ENCODE data around the gene CERS3.

Gene CERS3

GRCh38 chr15:100525436-100525835 lies 3.3 kb downstream of the CERS3 start:
- DNase-seq (ENCODE audit: low read depth, low spot score), result no peak
- CTCF ChIA-PET, result interaction anchor here (1.5 kb wide), 1 partner anchor 46 kb away, joined by 3 read pairs; no protein-coding TSS in a partner anchor
- no peak for TF ChIP-seq CTCF (IDR thresholded peaks at IDR 0.05; ENCODE audit: insufficient read depth, low read length, missing control alignments)
- POLR2A ChIA-PET, result no interaction called here
- H3K4me3 ChIP-seq (ENCODE audit: low read depth, low read length), result no peak overlapping the region

- CTCF ChIA-PET, result interaction anchor here (1.5 kb wide), 1 partner anchor 47 kb away, joined by 3 read pairs; no protein-coding TSS in a partner anchor
- H3K4me3 ChIP-seq (ENCODE audit: low read depth, low read length), result no peak overlapping the region
- POLR2A ChIA-PET, result no interaction called here
- TF ChIP-seq CTCF (IDR thresholded peaks at IDR 0.05; ENCODE audit: insufficient read depth, low read length, missing control alignments), result no peak
- no peak for DNase-seq (ENCODE audit: low read depth, low spot score)
These were observed 4.4 kb downstream of the CERS3 start for GRCh38 chr15:100524326-100524725.

GRCh38 chr15:100521907-100522306 lies 6.8 kb downstream of the CERS3 start:
- no peak for TF ChIP-seq CTCF (IDR thresholded peaks at IDR 0.05; ENCODE audit: insufficient read depth, low read length, missing control alignments)
- H3K4me3 ChIP-seq (ENCODE audit: low read depth, low read length), result no peak overlapping the region
- POLR2A ChIA-PET, result no interaction called here
- CTCF ChIA-PET, result no interaction called here
- DNase-seq (ENCODE audit: low read depth, low spot score), result no peak

GRCh38 chr15:100520132-100520921 lies 8.4 kb downstream of the CERS3 start:
- H3K4me3 ChIP-seq (ENCODE audit: low read depth, low read length), result no peak overlapping the region
- no peak for TF ChIP-seq CTCF (IDR thresholded peaks at IDR 0.05; ENCODE audit: insufficient read depth, low read length, missing control alignments)
- POLR2A ChIA-PET, result no interaction called here
- no peak for DNase-seq (ENCODE audit: low read depth, low spot score)
- CTCF ChIA-PET, result no interaction called here

GRCh38 chr15:100517846-100518245 lies 10.9 kb downstream of the CERS3 start:
- ChIA-PET CTCF (no interaction called here), POLR2A (no interaction called here)
- no peak for TF ChIP-seq CTCF (IDR thresholded peaks at IDR 0.05; ENCODE audit: insufficient read depth, low read length, missing control alignments)
- no peak for DNase-seq (ENCODE audit: low read depth, low spot score)
- no peak overlapping the region for H3K4me3 ChIP-seq (ENCODE audit: low read depth, low read length)

GRCh38 chr15:100516643-100517512 lies 11.9 kb downstream of the CERS3 start:
- no peak for DNase-seq (ENCODE audit: low read depth, low spot score)
- CTCF ChIA-PET, result no interaction called here
- TF ChIP-seq CTCF (IDR thresholded peaks at IDR 0.05; ENCODE audit: insufficient read depth, low read length, missing control alignments), result no peak
- POLR2A ChIA-PET, result no interaction called here
- H3K4me3 ChIP-seq (ENCODE audit: low read depth, low read length), result no peak overlapping the region

Data from AG04449 (cell line).